Measurements from ENCODE around the gene KDSR.

KDSR gene

GRCh38 chr18:63309422-63309821, 57.6 kb downstream of the KDSR start:
- peaks cover 100% of the 10 kb centered on the region for H3K79me2 ChIP-seq (ENCODE audit: insufficient read depth, low read length)
- peak overlapping the region; percentile 62 for H3K4me2 ChIP-seq (ENCODE audit: low read length)

DNA sequence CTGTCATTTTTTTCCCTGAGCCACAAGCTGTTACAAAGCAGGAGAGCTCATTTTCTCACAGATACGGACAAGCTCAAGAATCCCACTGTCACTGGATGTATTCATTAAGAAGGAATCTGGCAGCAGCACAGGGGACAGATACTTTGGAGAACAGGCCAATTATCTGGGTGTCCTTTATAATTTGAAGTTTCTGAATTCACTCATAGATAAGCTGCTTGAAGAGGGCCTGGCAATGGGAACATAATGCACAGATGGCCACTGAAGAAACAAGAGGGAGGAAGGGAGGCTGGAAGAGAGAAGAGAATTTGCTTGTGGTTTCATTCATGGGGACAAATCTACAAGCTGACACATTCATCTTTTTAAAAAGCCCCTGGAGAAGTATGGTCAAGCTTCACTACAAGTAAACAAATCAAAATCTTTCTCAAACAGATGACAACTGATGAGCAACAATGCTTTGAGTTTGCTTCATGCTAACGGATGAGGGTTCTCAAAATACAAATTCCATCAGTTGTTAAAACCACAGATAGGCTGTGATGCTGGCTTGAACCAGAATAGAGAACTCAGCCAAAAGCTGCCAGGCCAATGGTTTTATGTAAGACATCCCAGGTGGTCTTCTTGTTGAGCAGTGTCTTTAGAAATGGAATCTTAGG, 59.3 kb downstream of the KDSR start:
- H3K27ac ChIP-seq (ENCODE audit: low read depth, low read length, poor library complexity, severe bottlenecking): peak overlapping the region; percentile 15
- H3K9ac ChIP-seq (ENCODE audit: low read length): peak overlapping the region; percentile 19; the same call in 1 of the 2 replicates
- peaks cover 97% of the 10 kb centered on the region for H3K36me3 ChIP-seq (ENCODE audit: insufficient read depth, low read length)

More at GRCh38 chr18:63309422-63309821, 57.6 kb downstream of the KDSR start:
- no peaks in the 10 kb centered on the region for H3K9me3 ChIP-seq (ENCODE audit: low read length)
- no peaks in the 10 kb centered on the region for H3K27me3 ChIP-seq (ENCODE audit: insufficient read depth, low read length)
- no peak overlapping the region; the same call in 1 of the 2 replicates for H3K9ac ChIP-seq (ENCODE audit: low read length)
- H4K20me1 ChIP-seq (ENCODE audit: insufficient read depth, low read length): no peaks in the 10 kb centered on the region
- TF ChIP-seq, protein P1, sequence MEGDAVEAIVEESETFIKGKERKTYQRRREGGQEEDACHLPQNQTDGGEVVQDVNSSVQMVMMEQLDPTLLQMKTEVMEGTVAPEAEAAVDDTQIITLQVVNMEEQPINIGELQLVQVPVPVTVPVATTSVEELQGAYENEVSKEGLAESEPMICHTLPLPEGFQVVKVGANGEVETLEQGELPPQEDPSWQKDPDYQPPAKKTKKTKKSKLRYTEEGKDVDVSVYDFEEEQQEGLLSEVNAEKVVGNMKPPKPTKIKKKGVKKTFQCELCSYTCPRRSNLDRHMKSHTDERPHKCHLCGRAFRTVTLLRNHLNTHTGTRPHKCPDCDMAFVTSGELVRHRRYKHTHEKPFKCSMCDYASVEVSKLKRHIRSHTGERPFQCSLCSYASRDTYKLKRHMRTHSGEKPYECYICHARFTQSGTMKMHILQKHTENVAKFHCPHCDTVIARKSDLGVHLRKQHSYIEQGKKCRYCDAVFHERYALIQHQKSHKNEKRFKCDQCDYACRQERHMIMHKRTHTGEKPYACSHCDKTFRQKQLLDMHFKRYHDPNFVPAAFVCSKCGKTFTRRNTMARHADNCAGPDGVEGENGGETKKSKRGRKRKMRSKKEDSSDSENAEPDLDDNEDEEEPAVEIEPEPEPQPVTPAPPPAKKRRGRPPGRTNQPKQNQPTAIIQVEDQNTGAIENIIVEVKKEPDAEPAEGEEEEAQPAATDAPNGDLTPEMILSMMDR (IDR thresholded peaks at IDR 0.05; ENCODE audit: low read length): no peak
- TF ChIP-seq EZH2 (IDR thresholded peaks at IDR 0.05; ENCODE audit: borderline replicate concordance, low read length): no peak
- no peak overlapping the region for H2AFZ ChIP-seq (ENCODE audit: low read length)
- H3K4me3 ChIP-seq (ENCODE audit: low read depth, low read length, poor library complexity, severe bottlenecking): peak overlapping the region; percentile 46
- peaks cover 100% of the 10 kb centered on the region for H3K4me1 ChIP-seq (ENCODE audit: insufficient read depth, low read length, severe bottlenecking)
- 0 out of 2 replicates have a peak, but pooled peaks cover 3% of the 10 kb centered on the region for H3F3A ChIP-seq (ENCODE audit: insufficient read depth, low read length)
- H3K27ac ChIP-seq (ENCODE audit: low read depth, low read length, poor library complexity, severe bottlenecking): peak overlapping the region; percentile 15
- no peaks in the 10 kb centered on the region for H3K9me2 ChIP-seq (ENCODE audit: low read depth, low read length)
- H3K36me3 ChIP-seq (ENCODE audit: insufficient read depth, low read length): peaks cover 97% of the 10 kb centered on the region

GRCh38 chr18:63306819-63307550, 60.0 kb downstream of the KDSR start:
- TF ChIP-seq EZH2 (IDR thresholded peaks at IDR 0.05; ENCODE audit: borderline replicate concordance, low read length): no peak
- TF ChIP-seq, protein P1 (IDR thresholded peaks at IDR 0.05; ENCODE audit: low read length): no peak
- Histone ChIP-seq H3F3A (ENCODE audit: insufficient read depth, low read length) (no peaks in the 10 kb centered on the region), H3K27me3 (ENCODE audit: insufficient read depth, low read length) (no peaks in the 10 kb centered on the region), H3K36me3 (ENCODE audit: insufficient read depth, low read length) (peaks cover 97% of the 10 kb centered on the region), H2AFZ (ENCODE audit: low read length) (no peak overlapping the region), H4K20me1 (ENCODE audit: insufficient read depth, low read length) (no peaks in the 10 kb centered on the region), H3K79me2 (ENCODE audit: insufficient read depth, low read length) (peaks cover 100% of the 10 kb centered on the region), H3K4me1 (ENCODE audit: insufficient read depth, low read length, severe bottlenecking) (peaks cover 100% of the 10 kb centered on the region), H3K27ac (ENCODE audit: low read depth, low read length, poor library complexity, severe bottlenecking) (peak overlapping the region; percentile 15), H3K9me2 (ENCODE audit: low read depth, low read length) (no peaks in the 10 kb centered on the region), H3K9ac (ENCODE audit: low read length) (peak overlapping the region; percentile 37; the same call in 1 of the 2 replicates), H3K4me2 (ENCODE audit: low read length) (peak overlapping the region; percentile 62), H3K4me3 (ENCODE audit: low read depth, low read length, poor library complexity, severe bottlenecking) (peak overlapping the region; percentile 46), H3K9me3 (ENCODE audit: low read length) (no peaks in the 10 kb centered on the region)

More for the DNA sequence above, 59.3 kb downstream of the KDSR start:
- Histone ChIP-seq H3K9me2 (ENCODE audit: low read depth, low read length) (no peaks in the 10 kb centered on the region), H3K4me3 (ENCODE audit: low read depth, low read length, poor library complexity, severe bottlenecking) (peak overlapping the region; percentile 46), H3K4me1 (ENCODE audit: insufficient read depth, low read length, severe bottlenecking) (peaks cover 100% of the 10 kb centered on the region), H3K9me3 (ENCODE audit: low read length) (no peaks in the 10 kb centered on the region), H4K20me1 (ENCODE audit: insufficient read depth, low read length) (no peaks in the 10 kb centered on the region), H3K79me2 (ENCODE audit: insufficient read depth, low read length) (peaks cover 100% of the 10 kb centered on the region), H2AFZ (ENCODE audit: low read length) (no peak overlapping the region), H3F3A (ENCODE audit: insufficient read depth, low read length) (no peaks in the 10 kb centered on the region), H3K4me2 (ENCODE audit: low read length) (peak overlapping the region; percentile 62), H3K27me3 (ENCODE audit: insufficient read depth, low read length) (no peaks in the 10 kb centered on the region)
- no peak for TF ChIP-seq EZH2 (IDR thresholded peaks at IDR 0.05; ENCODE audit: borderline replicate concordance, low read length)
- TF ChIP-seq, protein P1 (IDR thresholded peaks at IDR 0.05; ENCODE audit: low read length): no peak

Data from OCI-LY1 (cell line).